Gastroesophageal sphincter (tissue), 4 donors: Measurements from ENCODE around the gene SLC4A9. TPM values are rescaled to one million over a fixed set of nuclear protein-coding genes. Genes with fewer than 3 reads are reported as not detected.

Source experiments
- ATAC-seq: fragments of 150-250 bp; one replicate; pipeline ENCODE4 v1.9.1; 2016; ENCODE audit warnings: mild to moderate bottlenecking, moderate library complexity
- H3K27ac ChIP-seq, 4 donors: fragments of 200-600 bp; sonication (generic) in 3 of 4; 1 replicate in 3 of 4; 2 replicates in 1 of 4; pipeline ENCODE4 v1.5.1; 2016 to 2019
- H3K27me3 ChIP-seq: fragments of 200-600 bp; sonication (generic); one replicate; pipeline ENCODE4 v1.5.1; 2019
- H3K36me3 ChIP-seq, 2 donors: fragments of 200-600 bp; sonication (generic); one replicate each; pipeline ENCODE4 v1.5.1; 2019; ENCODE audit warnings: control low read depth in 1 of 2
- H3K4me1 ChIP-seq, 3 donors: fragments of 200-600 bp; sonication (generic); 1 replicate in 2 of 3; 2 replicates in 1 of 3; pipeline ENCODE4 v1.5.1; 2016 to 2019; ENCODE audit warnings: control low read depth in 2 of 3
- H3K4me3 ChIP-seq, 2 donors: fragments of 200-600 bp; sonication (generic); one replicate each; pipeline ENCODE4 v1.5.1; 2019; ENCODE audit warnings: mild to moderate bottlenecking in 1 of 2, moderate library complexity in 1 of 2
- H3K9me3 ChIP-seq, 3 donors: fragments of 200-600 bp; sonication (generic); one replicate each; pipeline ENCODE4 v1.5.1; 2017 to 2019; ENCODE audit warnings: control low read depth in 2 of 3
- EP300 ChIP-seq: sonication (generic); formaldehyde crosslinking; IDR thresholded peaks from one replicate; pipeline ENCODE4 v1.6.1; 2017; ENCODE audit warnings: antibody characterized with exemption, mild to moderate bottlenecking
- POLR2A ChIP-seq, 2 donors: fragments of 450-650 bp; IDR thresholded peaks; one replicate each; pipeline ENCODE4 v1.6.1; 2017; ENCODE audit warnings: antibody characterized with exemption in 2 of 2, mild to moderate bottlenecking in 2 of 2, moderate library complexity in 1 of 2
- POLR2AphosphoS5 ChIP-seq: sonication (generic); formaldehyde crosslinking; IDR thresholded peaks from one replicate; pipeline ENCODE4 v1.6.1; 2017; ENCODE audit warnings: antibody characterized with exemption
- WGBS, 2 donors: methylation state at CpG; one replicate each; pipeline ENCODE4 v1.1.5; 2018; ENCODE audit warnings: low coverage in 1 of 2; 5-methylcytosine and 5-hydroxymethylcytosine counted together
- total RNA-seq, 4 donors: library from RNA; depleted of rRNA; stranded (reverse); fragments of >200 nt; gene quantifications; one replicate each; pipeline ENCODE4 v1.1.0, GENCODE V29; 2016
- TF ChIP-seq, protein P1 (sequence below), 4 experiments: fragments of 200-600 bp in 2 of 4; fragments of 450-650 bp in 2 of 4; sonication (generic) in 1 of 4; IDR thresholded peaks; one replicate each; pipeline ENCODE4 v1.5.1; 2017 to 2019; ENCODE audit warnings: antibody characterized with exemption in 4 of 4, mild to moderate bottlenecking in 2 of 4, moderate library complexity in 2 of 4

Gene SLC4A9
- total RNA-seq, 4 donors from 2014 or later, result not detected

DNA sequence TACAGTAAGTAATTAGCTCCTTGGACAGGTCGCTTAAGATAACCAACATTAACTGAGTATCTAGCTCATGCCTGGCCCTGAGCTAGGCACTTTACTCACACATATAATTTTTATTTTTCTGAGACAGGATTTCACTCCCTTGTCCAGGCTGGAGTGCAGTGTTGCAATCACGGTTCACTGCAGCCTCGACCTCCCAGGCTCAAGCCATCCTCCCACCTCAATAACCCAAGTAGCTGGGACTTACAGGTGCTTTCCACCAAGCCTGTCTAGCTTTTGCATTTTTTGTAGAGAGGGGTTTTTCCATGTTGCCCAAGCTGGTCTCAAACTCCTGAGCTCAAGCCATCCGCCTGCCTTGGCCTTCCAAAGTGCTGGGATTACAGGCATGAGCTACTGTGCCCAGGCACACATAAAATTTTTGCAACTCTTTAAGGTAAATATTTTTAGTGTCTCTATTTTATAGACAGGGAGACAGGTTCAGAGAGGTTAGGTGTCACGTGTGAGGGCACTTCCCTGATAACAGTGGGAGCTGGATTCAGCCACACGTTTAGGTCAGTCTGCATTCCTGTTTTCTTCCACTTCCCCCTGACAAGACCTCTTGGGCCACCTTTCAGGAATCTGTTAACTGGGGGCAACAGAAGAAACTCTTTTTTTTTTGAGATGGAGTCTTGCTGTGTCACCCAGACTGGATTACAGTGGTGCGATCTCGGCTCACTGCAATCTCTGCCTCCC, 31.8 kb upstream of the SLC4A9 start:
- H3K27ac ChIP-seq, result no peak overlapping the region
- no peaks in the 10 kb centered on the region for H3K9me3 ChIP-seq
- H3K4me3 ChIP-seq, result no peak overlapping the region
- peaks cover 3 to 40% (median 12%) of the 10 kb centered on the region in 3 donors for H3K4me1 ChIP-seq
- ATAC-seq, result no peak
- H3K27me3 ChIP-seq, result no peaks in the 10 kb centered on the region
- no peak for TF ChIP-seq POLR2AphosphoS5
- no peak for TF ChIP-seq EP300
- TF ChIP-seq, protein P1, sequence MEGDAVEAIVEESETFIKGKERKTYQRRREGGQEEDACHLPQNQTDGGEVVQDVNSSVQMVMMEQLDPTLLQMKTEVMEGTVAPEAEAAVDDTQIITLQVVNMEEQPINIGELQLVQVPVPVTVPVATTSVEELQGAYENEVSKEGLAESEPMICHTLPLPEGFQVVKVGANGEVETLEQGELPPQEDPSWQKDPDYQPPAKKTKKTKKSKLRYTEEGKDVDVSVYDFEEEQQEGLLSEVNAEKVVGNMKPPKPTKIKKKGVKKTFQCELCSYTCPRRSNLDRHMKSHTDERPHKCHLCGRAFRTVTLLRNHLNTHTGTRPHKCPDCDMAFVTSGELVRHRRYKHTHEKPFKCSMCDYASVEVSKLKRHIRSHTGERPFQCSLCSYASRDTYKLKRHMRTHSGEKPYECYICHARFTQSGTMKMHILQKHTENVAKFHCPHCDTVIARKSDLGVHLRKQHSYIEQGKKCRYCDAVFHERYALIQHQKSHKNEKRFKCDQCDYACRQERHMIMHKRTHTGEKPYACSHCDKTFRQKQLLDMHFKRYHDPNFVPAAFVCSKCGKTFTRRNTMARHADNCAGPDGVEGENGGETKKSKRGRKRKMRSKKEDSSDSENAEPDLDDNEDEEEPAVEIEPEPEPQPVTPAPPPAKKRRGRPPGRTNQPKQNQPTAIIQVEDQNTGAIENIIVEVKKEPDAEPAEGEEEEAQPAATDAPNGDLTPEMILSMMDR (IDR thresholded peaks at IDR 0.05), result no peak
- no peak for TF ChIP-seq POLR2A (IDR thresholded peaks at IDR 0.05)
- 85 to 97% methylated on average over 6 to 7 of the region's 8 CpGs for WGBS, 2 donors
- H3K36me3 ChIP-seq, result peaks cover 0 to 8% of the 10 kb centered on the region in 2 donors

DNA sequence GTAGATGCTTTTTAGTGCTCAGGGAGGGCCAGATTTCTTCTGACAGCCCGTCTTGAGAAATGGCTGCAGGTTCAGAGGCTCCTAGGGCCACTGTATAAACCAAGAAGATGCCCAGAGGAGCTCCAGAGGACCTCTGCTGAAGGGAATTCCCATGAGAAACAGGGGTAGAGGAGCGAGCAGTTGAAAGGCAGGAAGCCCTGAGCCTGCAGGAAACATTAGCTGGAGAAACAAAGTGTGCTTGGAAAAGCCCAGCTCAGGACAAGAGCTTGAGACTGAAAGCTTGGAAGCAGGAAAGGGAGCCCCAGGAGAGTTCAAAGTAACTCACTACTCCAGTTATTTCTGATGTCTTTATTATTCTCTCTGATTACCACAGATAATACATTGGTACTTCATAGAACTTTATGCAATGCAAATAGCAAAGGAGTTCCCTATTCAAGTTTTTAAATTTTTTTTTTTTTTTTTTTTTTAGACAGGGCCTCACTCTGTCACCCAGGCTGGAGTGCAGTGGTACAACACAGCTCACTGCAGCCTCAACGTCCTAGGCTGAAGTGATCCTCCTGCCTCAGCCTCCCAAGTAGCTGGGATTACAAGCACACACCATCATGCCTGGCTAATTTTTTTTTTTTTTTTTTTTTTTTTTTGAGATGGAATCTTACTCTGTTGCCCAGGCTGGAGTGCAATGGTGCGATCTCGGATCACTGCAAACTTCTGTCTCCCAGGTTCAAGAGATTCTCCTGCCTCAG, 30.1 kb upstream of the SLC4A9 start:
- peak overlapping the region in 2 of 4 donors; percentile 22 to 32 for H3K27ac ChIP-seq
- peaks cover 0 to 23% (median 0%) of the 10 kb centered on the region in 3 donors for H3K4me1 ChIP-seq
- 55 to 58% methylated on average over 2 of the region's 5 CpGs for WGBS, 2 donors
- H3K36me3 ChIP-seq, result peaks cover 0 to 25% of the 10 kb centered on the region in 2 donors
- H3K27me3 ChIP-seq, result no peaks in the 10 kb centered on the region
- H3K4me3 ChIP-seq, result no peak overlapping the region
- H3K9me3 ChIP-seq, result no peaks in the 10 kb centered on the region
- no peak for ATAC-seq
- no peak for TF ChIP-seq POLR2A (IDR thresholded peaks at IDR 0.05)
- TF ChIP-seq, protein P1 (IDR thresholded peaks at IDR 0.05), result no peak
- no peak for TF ChIP-seq POLR2AphosphoS5
- TF ChIP-seq EP300, result no peak

DNA sequence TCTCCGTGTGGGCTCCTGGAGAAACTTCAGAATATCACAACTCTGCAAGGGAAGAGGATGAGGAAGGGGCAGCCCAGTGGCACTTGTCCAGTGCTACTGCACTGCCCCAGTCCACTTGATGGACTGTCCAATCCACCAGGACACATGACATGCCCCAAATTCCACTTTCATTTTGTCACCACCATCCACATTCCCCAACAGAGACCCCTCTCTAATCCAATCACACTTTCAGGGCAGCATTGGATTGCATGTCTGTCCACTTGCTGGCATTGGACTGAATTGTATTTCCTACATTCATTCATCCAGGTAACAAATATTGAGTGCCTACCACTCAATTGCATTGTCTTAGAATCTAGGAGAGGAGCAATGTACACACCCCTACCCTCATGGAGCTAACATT, 28.4 kb upstream of the SLC4A9 start:
- Histone ChIP-seq H3K4me1 (peaks cover 0 to 33% (median 7%) of the 10 kb centered on the region in 3 donors), H3K4me3 (no peak overlapping the region), H3K36me3 (peaks cover 0 to 36% of the 10 kb centered on the region in 2 donors), H3K27me3 (no peaks in the 10 kb centered on the region), H3K9me3 (no peaks in the 10 kb centered on the region), H3K27ac (no peak overlapping the region)
- ATAC-seq, result no peak
- TF ChIP-seq POLR2A (IDR thresholded peaks at IDR 0.05), result no peak
- TF ChIP-seq POLR2AphosphoS5, result no peak
- TF ChIP-seq, protein P1 (IDR thresholded peaks at IDR 0.05), result no peak
- TF ChIP-seq EP300, result no peak
- 75% methylated on average over 1 of the region's 1 CpG; no CpG with 5 or more reads in 1 of the 2 donors for WGBS, 2 donors

DNA sequence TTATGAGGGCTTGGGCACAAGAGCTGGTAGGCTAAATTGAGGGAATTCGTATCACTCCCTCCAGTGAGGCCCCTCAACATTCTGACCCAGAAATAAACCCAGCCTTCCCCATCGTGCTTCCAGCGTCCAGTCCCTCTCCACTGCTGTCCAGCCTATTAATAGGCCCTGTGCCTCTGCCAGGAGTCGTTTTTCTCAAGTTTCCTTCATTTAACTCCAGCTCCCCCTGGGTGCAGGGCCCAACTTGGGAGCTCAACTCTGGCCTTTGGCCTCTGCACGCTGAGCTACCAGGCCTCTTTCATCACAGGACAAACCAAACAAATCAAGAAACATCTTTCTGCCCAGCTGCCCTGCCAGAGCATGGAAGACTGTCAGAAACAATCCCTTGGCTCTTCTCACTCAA, 23.6 kb upstream of the SLC4A9 start:
- Histone ChIP-seq H3K27me3 (no peaks in the 10 kb centered on the region), H3K4me3 (no peak overlapping the region), H3K4me1 (peaks cover 0 to 53% (median 8%) of the 10 kb centered on the region in 3 donors), H3K9me3 (no peaks in the 10 kb centered on the region), H3K27ac (peak overlapping the region; percentile 10 to 78 (median 66)), H3K36me3 (peaks cover 0 to 37% of the 10 kb centered on the region in 2 donors)
- TF ChIP-seq POLR2A (IDR thresholded peaks at IDR 0.05) (no peak), POLR2AphosphoS5 (peak; percentile 49)
- WGBS, 2 donors, result 40 to 50% methylated on average over 2 to 3 of the region's 5 CpGs
- ATAC-seq, result peak; percentile 38

DNA sequence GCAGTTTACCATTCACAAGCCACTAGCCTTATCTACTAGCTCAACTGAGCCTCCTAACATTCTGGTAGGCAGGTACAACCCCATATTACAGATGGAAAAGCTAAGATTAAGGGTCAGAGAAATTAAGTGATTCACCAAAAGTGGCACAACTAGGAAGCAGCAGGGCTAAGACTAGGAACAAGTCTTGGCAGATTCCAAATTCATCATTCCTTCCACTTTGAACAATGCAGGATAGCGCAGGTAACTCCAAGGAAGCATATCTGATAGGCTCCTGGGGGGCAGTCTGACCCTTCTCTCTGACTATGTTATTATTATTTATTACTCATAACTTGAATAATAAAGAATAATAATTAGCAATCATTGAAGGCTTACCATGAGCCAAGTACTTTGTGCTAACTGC, 22.1 kb upstream of the SLC4A9 start:
- no peak for ATAC-seq
- Histone ChIP-seq H3K27me3 (no peaks in the 10 kb centered on the region), H3K36me3 (peaks cover 0 to 46% of the 10 kb centered on the region in 2 donors), H3K4me1 (peaks cover 0 to 66% (median 14%) of the 10 kb centered on the region in 3 donors), H3K4me3 (no peak overlapping the region), H3K9me3 (no peaks in the 10 kb centered on the region), H3K27ac (peak overlapping the region in 2 of 4 donors; percentile 68 to 78)
- TF ChIP-seq POLR2AphosphoS5 (no peak), EP300 (no peak), POLR2A (IDR thresholded peaks at IDR 0.05) (no peak)
- TF ChIP-seq, protein P1 (IDR thresholded peaks at IDR 0.05), result no peak
- 100% methylated on average over 1 of the region's 1 CpG for WGBS, 2 donors
